Loucy (cell line): ENCODE data around the gene CTDSP2.

Source experiments
- CTCF ChIP-seq: fragments of 200-600 bp; sonication (generic); conservative IDR thresholded peaks from 2 replicates; pipeline ENCODE4 v1.5.1; 2014; ENCODE audit warnings: mild to moderate bottlenecking, antibody characterized with exemption, low read length
- EZH2phosphoT487 ChIP-seq: fragments of 200-600 bp; IDR thresholded peaks from 2 replicates; pipeline ENCODE4 v1.6.1; 2018; ENCODE audit warnings: antibody characterized with exemption, mild to moderate bottlenecking, moderate library complexity, borderline replicate concordance

- TF ChIP-seq CTCF (no peak), EZH2phosphoT487 (no peak)
These were observed 23.4 kb upstream of the CTDSP2 start for GRCh38 chr12:57869927-57870318.
